Natural killer cell (primary cell): Measurements from ENCODE around the gene NEK5. TPM values are rescaled to one million over a fixed set of nuclear protein-coding genes. Genes with fewer than 3 reads are reported as not detected.

ENCODE experiments used
- ATAC-seq, 3 donors: fragments of 150-1000 bp in 2 of 3; fragments of 200-7000 bp in 1 of 3; cut with Tn5 transposase; 1 replicate in 1 of 3; 2 replicates in 2 of 3; pipeline ENCODE4 v1.10.0; 2021; ENCODE audit warnings: mild to moderate bottlenecking in 2 of 3, moderate library complexity in 2 of 3
- DNase-seq, 2 donors: peaks; one replicate each; pipeline versions ENCODE4 v3.0.0 to v3.0.0-alpha.2; 2013 to 2021; ENCODE audit warnings: mixed read lengths in 1 of 2
- H3K27ac ChIP-seq: one replicate; pipeline ENCODE4 v1.5.1; 2013; ENCODE audit warnings: mild to moderate bottlenecking, low read length
- H3K27me3 ChIP-seq: one replicate; pipeline ENCODE4 v1.6.1; 2013; ENCODE audit warnings: low read length; ENCODE audit not compliant: control insufficient read depth, insufficient read depth
- H3K36me3 ChIP-seq: one replicate; pipeline ENCODE4 v1.6.1; 2013; ENCODE audit warnings: low read length; ENCODE audit not compliant: control insufficient read depth, insufficient read depth
- H3K4me1 ChIP-seq: one replicate; pipeline ENCODE4 v1.6.1; 2013; ENCODE audit warnings: low read length; ENCODE audit not compliant: control insufficient read depth, insufficient read depth
- H3K4me3 ChIP-seq: one replicate; pipeline ENCODE4 v1.5.1; 2013; ENCODE audit warnings: low read length
- H3K9me3 ChIP-seq: one replicate; pipeline ENCODE4 v1.6.1; 2013; ENCODE audit warnings: low read length; ENCODE audit not compliant: control insufficient read depth, insufficient read depth
- H3K27ac Mint-ChIP-seq, 2 donors: one replicate each; pipeline ENCODE4 v1.8.0; 2022; ENCODE audit warnings: mild to moderate bottlenecking in 2 of 2, mixed read lengths in 2 of 2, moderate library complexity in 1 of 2
- H3K27me3 Mint-ChIP-seq, 2 donors: one replicate each; pipeline ENCODE4 v1.8.0; 2022; ENCODE audit warnings: low read depth in 2 of 2, mixed read lengths in 2 of 2
- H3K36me3 Mint-ChIP-seq: one replicate; pipeline ENCODE4 v1.8.0; 2022; ENCODE audit warnings: mixed read lengths
- H3K4me1 Mint-ChIP-seq, 2 donors: one replicate each; pipeline ENCODE4 v1.8.0; 2022; ENCODE audit warnings: mixed read lengths in 2 of 2
- H3K4me3 Mint-ChIP-seq: one replicate; pipeline ENCODE4 v1.8.0; 2022; ENCODE audit warnings: mild to moderate bottlenecking, moderate library complexity, mixed read lengths
- H3K9me3 Mint-ChIP-seq, 2 donors: one replicate each; pipeline ENCODE4 v1.8.0; 2022; ENCODE audit warnings: mixed read lengths in 2 of 2
- CTCF ChIP-seq: fragments of 200-600 bp; IDR thresholded peaks from one replicate; pipeline ENCODE4 v1.8.0; 2022; ENCODE audit warnings: antibody characterized with exemption
- WGBS: methylation state at CpG from one replicate; pipeline ENCODE4 v1.1.7; 2013; ENCODE audit warnings: missing lambda C conversion rate; ENCODE audit not compliant: insufficient coverage; 5-methylcytosine and 5-hydroxymethylcytosine counted together
- intact Hi-C: fragments of 100-400 bp; cut with micrococcal nuclease; formaldehyde crosslinking; loops from one replicate; pipeline ENCODE4 v1.14.2; 2022
- total RNA-seq, 4 donors: library from RNA; stranded (reverse); fragments of 120-200 nt in 1 of 4; gene quantifications; one replicate each; pipeline versions ENCODE4 v1.2.3 to v1.2.4, GENCODE V29; 2013 to 2022

Gene NEK5
- total RNA-seq, 3 donors from 2014 or later (not counting 1 experiment from before 2014, with no cell fraction given) = 0.13 TPM; not detected in 2

- peak overlapping the region in 1 of 2 donors; percentile 9 for H3K27ac Mint-ChIP-seq
- no peaks in the 10 kb centered on the region for H3K36me3 Mint-ChIP-seq
- Histone ChIP-seq H3K36me3 (peaks cover 2% of the 10 kb centered on the region), H3K9me3 (no peaks in the 10 kb centered on the region), H3K4me1 (peaks cover 17% of the 10 kb centered on the region), H3K27me3 (peaks cover 10% of the 10 kb centered on the region), H3K4me3 (peak overlapping the region; percentile 48), H3K27ac (no peak overlapping the region)
- DNase-seq (peak in 1 of 2 donors; percentile 81), ATAC-seq (peak; percentile 56 to 64 (median 64))
- intact Hi-C loops = loop anchor here (1.0 to 5.0 kb wide), 3 partner anchors 127 to 313 kb away; no protein-coding TSS in a partner anchor
- peak; percentile 73 for TF ChIP-seq CTCF
- H3K4me1 Mint-ChIP-seq = peaks cover 12 to 22% of the 10 kb centered on the region in 2 donors
- H3K9me3 Mint-ChIP-seq = no peaks in the 10 kb centered on the region
- H3K27me3 Mint-ChIP-seq = peaks cover 13 to 22% of the 10 kb centered on the region in 2 donors
- H3K4me3 Mint-ChIP-seq = peak overlapping the region; percentile 88
- 2% methylated on average over 33 of the region's 33 CpGs for WGBS
Observed at GRCh38 chr13:52127783-52128702, 830 bp downstream of the NEK5 start.

- no peak for ATAC-seq
- H3K4me3 Mint-ChIP-seq = no peak overlapping the region
Observed at GRCh38 chr13:52127378-52127777, 1.5 kb downstream of the NEK5 start.

DNA sequence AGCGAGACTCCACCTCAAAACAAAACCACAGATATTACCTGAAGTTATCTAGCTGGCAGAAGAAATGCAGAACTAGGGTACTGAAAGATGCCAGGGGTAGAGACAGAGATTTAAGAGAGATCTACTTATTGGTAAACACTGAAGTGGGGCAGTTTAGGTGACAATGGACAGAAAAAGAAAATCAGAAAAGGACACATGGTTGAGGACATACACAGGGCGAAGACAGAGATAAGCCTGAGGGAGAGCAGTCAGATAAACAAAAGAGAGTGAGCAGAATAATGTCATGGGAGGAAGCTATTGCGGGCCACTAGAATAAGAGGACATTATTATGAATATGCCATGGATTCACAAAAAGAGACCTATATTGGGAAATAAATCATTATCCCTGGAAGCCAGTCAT is 3.3 kb downstream of the NEK5 start:
- Mint-ChIP-seq H3K27ac (no peak overlapping the region), H3K36me3 (no peaks in the 10 kb centered on the region), H3K4me3 (no peak overlapping the region)

More at GRCh38 chr13:52127378-52127777, 1.5 kb downstream of the NEK5 start:
- Mint-ChIP-seq H3K36me3 (no peaks in the 10 kb centered on the region), H3K27me3 (peaks cover 13 to 22% of the 10 kb centered on the region in 2 donors), H3K9me3 (no peaks in the 10 kb centered on the region), H3K4me1 (peaks cover 12 to 22% of the 10 kb centered on the region in 2 donors), H3K27ac (no peak overlapping the region)
- no peak for TF ChIP-seq CTCF
- Histone ChIP-seq H3K27ac (no peak overlapping the region), H3K4me3 (no peak overlapping the region), H3K36me3 (no peaks in the 10 kb centered on the region), H3K27me3 (peaks cover 10% of the 10 kb centered on the region), H3K4me1 (peaks cover 17% of the 10 kb centered on the region), H3K9me3 (no peaks in the 10 kb centered on the region)
- no peak for DNase-seq
- WGBS = 78% methylated on average over 6 of the region's 6 CpGs
- intact Hi-C loops = loop anchor here (1.0 to 5.0 kb wide), 3 partner anchors 126 to 312 kb away; no protein-coding TSS in a partner anchor

More for the DNA sequence above, 3.3 kb downstream of the NEK5 start:
- no peak overlapping the region for H3K27ac ChIP-seq
- Mint-ChIP-seq H3K4me1 (peaks cover 12 to 22% of the 10 kb centered on the region in 2 donors), H3K9me3 (no peaks in the 10 kb centered on the region), H3K27me3 (peaks cover 13 to 26% of the 10 kb centered on the region in 2 donors)
- no peaks in the 10 kb centered on the region for H3K36me3 ChIP-seq
- H3K4me1 ChIP-seq = peaks cover 17% of the 10 kb centered on the region
- no peaks in the 10 kb centered on the region for H3K9me3 ChIP-seq
- intact Hi-C loops = loop anchor here (5.0 kb wide), 1 partner anchor 228 kb away; no protein-coding TSS in a partner anchor
- WGBS = 80% methylated on average over 3 of the region's 3 CpGs
- no peak for TF ChIP-seq CTCF
- no peak overlapping the region for H3K4me3 ChIP-seq
- peaks cover 10% of the 10 kb centered on the region for H3K27me3 ChIP-seq
- DNase-seq (no peak), ATAC-seq (no peak)
